Kidney glomerular epithelial cell (primary cell): ENCODE measurements around the gene PGK1.
A peak's percentile ranks its signal among the peaks of the same experiment; 100 is the strongest.
"Not testable (repeated sequence)": the region's sequence is repeated elsewhere in the genome, so short reads cannot be mapped to it uniquely, and the experiment has no call there.

Experiments
- DNase-seq: peaks from one replicate; lab custom pipeline; 2025; lab: John Stamatoyannopoulos, UW

PGK1 gene

DNA sequence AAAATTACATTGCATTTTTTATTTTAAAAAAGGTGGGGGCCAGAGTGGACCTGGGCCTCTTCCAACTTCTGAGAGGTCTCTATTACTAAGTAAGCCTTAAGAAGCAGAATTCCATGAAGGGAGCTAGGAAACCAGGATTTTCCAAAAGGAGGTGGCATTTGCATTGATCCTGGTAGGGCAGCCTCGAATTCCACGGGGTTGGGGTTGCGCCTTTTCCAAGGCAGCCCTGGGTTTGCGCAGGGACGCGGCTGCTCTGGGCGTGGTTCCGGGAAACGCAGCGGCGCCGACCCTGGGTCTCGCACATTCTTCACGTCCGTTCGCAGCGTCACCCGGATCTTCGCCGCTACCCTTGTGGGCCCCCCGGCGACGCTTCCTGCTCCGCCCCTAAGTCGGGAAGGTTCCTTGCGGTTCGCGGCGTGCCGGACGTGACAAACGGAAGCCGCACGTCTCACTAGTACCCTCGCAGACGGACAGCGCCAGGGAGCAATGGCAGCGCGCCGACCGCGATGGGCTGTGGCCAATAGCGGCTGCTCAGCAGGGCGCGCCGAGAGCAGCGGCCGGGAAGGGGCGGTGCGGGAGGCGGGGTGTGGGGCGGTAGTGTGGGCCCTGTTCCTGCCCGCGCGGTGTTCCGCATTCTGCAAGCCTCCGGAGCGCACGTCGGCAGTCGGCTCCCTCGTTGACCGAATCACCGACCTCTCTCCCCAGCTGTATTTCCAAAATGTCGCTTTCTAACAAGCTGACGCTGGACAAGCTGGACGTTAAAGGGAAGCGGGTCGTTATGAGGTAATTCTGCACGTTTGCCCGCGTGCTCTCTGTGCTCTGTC, at the start of gene PGK1:
Gene PGK1, plus strand, starts transcription at position 626 of the 824 bp plus-strand sequence. Its CDS starts 93 bp downstream, at position 719.
- peak; percentile 74 for DNase-seq

DNA sequence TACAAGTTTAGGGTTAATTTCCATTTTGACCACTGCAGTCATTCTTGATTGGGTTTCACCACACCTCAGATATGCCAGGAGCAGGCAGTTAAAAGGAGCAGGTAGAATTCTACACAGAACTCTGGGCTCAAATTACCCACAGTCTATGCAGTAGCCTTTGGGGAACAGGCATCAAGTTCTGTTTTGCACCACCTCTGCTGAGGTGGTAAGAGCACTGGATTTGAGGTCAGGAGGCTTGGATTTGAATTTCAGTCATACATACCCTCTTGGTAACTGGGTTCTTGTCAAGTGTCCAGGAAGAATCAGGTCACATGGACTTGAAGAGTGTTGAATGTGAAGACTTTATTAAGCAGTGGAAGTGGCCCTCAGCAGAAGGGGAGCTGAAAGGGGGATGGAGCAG, 40.4 kb upstream of the PGK1 start:
- DNase-seq: no peak

DNA sequence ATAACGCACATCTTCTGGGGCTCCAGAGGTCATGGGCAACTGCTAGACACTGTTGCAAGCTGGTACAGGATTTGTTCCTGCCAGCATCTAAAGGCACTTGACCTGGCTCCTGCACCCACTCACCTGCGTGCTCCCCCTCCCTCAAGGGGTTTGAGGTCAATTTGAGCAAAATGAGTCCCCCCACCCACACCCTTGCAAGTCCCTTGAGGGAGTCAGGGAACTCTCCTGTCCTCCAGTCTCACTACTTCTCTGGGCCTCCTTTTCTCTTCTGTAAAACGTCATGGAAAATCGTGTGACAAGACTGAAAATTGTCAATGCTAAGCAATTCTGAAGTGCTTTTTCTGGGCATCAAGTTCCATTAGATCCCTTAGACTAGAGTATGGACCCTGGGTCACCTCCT, 39.9 kb upstream of the PGK1 start:
- DNase-seq: no peak

DNA sequence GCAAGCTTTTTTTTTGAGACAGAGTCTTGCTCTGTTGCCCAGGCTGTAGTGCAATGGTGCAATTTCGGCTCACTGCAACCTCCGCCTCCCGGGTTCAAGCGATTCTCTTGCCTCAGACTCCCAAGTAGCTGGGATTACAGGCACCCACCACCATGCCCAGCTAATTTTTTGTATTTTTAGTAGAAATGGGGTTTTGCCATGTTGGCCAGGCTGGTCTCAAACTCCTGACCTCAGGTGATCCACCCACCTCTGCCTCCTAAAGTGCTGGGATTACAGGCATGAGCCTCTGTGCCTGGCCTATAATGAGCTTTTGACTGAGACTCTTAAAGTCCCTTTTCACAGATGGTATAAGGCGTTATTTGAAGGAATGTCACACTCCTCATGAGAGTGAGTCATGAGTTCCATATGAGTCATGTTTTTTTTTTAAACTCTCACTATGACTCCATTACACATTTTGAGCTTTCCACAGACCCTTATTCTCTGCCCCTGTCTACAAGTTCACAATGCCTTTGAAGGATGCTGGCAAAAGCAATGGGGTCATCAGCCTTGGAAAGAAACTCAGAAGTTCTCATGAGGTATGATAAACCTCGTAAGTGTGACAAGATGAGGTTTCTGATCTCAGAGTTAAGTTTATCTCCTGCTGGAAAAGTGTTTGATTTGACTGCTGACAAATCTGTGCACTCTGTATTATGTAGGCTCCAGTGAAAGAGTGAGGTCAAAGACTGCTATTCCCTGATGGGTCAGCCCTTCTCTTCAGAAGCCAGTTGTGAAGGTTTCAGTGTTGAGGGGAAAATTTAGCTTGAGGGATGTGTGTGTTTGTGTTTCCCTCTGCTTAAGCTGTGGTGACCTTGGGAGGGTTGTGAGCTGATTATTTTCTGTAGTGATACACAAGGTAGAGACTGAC, 39.1 kb upstream of the PGK1 start:
- peak; percentile 2 for DNase-seq

DNA sequence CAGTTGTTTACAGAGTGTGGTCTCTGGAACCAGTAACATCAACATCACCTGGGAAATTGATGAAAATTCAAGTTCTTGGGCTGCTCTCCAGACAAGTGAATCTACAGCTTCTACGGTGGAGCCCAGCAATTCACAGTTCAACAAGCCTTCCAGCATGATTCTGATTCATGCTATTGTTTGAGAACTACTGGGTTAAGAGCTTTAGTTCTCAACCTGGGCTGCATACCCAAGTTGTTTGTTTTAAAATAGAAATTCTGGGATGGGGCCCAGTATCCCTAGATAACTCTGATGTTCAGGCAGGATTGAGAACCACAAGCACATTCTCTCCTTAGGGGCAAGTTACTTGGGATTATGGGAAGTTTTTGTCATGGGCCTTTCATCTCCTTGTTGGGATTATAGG, 37.9 kb upstream of the PGK1 start:
- DNase-seq: no peak

DNA sequence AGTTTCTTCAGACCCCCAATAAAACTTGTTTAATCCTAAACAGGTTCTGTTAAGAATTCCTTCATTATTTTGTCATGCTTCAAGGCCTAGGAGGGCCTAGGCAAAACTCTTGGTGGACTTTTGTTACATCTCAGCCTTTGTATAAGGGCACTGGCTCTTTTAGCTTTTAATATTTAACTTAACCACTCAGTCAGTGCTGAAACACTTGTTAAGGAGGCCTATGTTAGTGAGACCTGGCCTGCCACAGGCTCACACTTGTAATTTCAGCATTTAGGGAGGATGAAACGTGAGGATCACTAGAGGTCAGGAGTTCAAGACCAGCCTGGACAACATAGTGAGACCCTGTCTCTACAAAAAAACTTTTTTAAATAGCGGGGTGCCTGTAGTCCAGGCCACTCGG, 32.7 kb upstream of the PGK1 start:
- no peak for DNase-seq

DNA sequence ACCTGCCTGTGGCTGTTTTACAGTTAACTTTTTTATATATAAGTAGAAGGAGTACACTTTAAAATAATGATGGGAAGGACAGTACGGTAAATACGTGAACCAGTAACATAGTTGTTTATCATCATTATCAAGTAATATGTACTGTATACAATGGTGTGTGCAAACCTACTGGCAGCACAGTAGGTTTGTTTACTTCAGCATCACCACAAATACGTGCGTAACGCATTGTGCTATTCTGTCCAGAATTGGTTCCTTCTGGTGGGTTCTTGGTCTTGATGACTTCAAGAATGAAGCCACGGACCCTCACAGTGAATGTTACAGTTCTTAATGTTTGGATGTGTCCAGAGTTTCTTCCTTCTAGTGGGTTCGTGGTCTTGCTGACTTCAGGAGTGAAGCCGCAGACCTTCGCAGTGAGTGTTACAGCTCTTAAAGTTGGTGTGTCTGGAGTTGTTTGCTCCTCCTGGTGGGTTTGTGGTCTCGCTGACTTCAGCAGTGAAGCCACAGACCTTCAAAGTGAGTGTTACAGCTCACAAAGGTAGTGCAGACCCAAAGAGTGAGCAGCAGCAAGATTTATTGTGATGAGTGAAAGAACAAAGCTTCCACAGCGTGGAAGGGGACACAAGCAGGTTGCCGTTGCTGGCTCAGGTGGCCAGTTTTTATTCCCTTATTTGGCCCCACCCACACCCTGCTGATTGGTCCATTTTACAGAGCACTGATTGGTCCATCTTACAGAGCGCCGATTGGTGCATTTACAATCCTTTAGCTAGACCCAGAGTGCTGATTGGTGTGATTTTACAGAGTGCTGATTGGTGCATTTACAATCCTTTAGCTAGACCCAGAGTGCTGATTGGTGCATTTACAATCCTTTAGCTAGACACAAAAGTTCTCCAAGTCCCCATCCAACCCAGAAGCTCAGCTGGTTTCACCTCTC, 30.6 kb upstream of the PGK1 start:
- DNase-seq: not testable (repeated sequence)

DNA sequence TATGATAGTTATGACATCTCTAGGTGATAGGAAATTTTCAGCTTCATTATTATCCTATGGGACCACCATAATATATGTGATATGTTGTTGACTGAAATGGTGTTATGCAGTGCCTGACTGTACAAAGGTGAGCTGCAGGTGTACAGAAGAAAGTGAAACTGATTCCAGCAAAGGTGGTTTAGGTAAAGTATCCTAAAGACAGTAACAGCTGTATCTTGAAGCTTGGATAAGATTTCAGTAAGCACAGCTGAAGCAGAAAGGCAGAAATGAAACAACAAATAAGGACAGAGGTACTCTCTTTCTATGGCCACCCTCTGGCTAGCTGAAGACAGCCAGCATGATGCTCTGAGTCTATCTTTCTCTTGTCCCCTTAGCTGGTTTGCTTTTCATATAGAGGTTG, 30.0 kb upstream of the PGK1 start:
- DNase-seq: no peak

DNA sequence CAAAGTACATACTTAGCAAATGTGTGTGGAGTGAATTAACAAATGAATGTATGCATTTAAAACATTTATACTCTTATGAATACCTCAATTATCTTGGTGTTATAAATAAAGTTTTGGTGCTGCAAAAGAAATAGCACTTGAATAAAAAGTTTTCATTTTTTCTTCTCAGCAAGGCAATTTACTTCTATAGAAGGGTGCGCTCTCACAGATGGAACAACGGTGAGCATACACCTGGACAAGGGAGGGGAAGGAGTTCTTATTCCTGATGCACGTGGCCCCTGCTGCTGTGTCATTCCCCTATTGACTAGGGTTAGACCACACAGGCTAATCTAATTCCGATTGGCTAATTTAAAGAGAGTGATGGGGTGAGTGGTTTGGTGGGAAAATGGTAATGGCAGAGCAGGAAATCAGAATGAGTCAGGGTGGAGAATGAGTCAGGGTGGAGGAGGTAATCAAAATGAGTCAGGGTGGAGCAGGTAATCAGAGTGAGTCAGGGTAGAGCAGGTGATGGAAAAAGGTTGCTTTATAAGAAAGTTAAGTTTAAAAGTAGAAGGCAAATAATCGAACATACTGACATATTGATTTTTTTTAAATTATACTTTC, 28.2 kb upstream of the PGK1 start:
- no peak for DNase-seq

DNA sequence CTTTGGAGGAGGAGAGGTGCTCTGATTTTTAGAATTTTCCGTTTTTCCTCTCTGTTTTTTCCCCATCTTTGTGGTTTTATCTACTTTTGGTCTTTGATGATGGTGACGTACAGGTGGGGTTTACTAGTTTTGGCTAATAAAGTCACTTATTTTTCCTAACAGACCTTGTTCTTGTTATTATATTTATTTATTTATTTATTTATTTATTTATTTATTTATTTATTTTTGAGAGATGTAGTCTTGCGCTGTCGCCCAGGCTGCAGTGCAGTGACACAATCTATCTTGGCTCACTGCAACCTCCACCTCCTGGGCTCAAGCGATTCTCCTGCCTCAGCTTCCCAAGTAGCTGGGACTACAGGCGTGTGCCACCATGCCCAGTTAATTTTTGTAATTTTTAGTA, 22.6 kb upstream of the PGK1 start:
- DNase-seq: not testable (repeated sequence)

DNA sequence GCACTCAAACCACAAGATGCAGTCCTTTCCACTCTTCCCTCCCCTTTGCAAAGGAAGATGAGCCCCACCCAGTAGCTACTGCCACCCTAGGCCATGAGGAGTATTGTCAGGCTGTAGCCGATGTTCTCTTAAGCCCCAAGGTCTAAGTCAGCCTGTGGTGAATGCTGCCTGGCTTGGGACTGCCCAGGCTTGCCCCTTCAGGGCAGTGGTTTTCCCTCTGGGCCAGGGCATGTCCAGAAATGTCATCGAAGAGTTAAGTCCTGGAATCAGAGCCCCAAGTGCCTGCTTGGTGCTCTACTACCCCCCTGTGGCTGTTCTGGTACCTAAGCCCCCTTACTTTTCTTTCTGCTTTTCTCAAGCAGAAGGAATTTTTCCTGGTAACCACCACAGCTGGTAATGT, 11.8 kb upstream of the PGK1 start:
- DNase-seq: peak; percentile 19

DNA sequence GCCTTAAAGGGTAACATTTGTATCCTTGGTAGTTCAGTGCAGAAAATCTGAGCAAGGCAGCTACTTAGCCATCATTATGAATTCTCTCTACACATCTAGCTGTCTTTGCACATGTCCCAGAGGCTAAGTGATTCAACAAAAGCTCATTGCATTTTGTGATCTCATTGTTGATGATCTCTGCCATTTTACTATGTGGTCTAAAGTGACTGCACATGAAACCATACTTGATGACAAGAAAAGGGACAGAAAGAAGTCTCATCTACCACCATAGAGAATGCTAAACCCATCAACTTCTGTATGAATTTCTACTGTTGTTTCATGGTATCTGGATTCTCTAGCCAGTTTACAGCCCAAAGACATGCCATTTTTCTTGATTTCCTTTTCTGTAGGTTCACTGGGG, 5.9 kb upstream of the PGK1 start:
- no peak for DNase-seq

DNA sequence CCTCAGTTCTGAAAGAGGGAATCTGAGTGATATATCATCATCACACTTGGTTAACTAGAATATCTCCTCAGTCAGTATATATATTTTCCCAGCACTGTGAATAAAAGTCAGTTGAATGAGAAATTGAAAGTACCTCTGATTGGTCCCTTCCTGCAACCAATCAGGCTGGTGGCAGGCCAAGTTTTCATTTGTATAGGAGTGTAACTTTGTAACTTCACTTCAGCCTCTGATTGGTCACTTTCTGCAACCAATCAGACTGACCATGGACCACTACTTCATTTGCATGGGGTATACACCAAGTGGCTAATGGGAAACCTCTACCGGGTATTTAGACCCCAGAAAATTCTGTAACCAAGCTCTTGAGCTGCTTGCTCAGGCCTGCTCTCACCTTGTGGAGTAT, 2.0 kb upstream of the PGK1 start:
- no peak for DNase-seq

DNA sequence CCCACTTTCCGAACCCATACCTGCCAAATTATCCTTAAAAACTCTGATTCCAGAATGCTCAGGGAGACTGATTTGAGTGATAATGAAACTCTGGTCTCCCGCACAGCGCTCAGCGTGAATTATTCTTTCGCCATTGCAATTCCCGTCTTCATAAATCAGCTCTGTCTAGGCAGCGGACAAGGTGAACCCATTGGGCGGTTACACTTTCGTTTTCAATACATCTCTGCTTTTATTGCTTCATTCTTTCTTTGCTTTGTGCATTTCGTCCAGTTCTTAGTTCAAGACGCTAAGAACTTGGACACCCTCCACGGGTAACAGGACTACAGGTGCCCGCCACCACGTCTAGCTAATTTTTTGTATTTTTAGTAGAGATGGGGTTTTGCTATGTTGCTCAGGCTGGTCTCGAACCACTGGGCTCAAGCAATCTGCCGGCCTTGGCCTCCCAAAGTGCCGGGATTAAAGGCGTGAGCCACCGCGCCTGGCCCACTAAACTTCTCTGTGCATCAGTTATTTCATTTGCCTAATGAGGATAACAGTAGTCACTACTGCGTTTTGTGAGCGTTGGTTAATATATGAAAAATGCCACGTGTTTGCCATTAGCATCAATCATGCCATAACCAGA, 936 bp upstream of the PGK1 start:
- no peak for DNase-seq

DNA sequence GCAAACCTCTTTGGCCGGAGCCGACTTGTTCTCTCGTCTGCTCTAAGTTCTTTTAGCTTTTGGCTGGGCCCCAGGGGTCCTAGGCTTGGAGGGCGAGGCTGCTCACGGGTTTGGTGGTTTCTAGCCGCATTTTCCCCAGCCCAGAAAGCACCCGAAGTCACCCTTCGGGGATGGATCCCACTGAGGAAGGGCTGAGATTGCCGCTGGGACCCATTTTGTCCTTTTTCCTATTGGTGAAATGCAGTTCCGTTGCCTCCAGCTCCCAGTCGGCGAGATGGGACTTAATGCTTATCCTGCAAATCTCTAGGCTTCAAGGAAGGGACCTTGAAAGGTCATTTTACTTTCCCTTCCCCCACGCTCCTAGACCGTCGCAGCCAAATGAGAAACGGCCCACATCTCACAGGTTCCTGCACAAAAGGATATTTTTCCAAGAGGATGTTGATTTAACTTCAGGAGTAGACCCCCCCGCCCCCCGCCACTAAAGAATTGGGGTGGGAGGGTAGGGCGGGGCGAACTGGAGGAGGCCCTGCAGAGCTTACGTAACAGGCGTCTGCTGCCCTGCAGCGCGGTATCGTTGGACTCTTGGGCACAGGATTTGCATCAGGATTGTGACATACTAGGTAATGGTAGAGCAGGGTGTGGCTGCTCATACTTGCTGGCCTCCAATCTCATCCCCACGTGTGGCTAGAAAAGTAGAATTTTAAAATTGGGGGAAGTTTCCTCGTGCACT, 564 bp downstream of the PGK1 start:
- no peak for DNase-seq

DNA sequence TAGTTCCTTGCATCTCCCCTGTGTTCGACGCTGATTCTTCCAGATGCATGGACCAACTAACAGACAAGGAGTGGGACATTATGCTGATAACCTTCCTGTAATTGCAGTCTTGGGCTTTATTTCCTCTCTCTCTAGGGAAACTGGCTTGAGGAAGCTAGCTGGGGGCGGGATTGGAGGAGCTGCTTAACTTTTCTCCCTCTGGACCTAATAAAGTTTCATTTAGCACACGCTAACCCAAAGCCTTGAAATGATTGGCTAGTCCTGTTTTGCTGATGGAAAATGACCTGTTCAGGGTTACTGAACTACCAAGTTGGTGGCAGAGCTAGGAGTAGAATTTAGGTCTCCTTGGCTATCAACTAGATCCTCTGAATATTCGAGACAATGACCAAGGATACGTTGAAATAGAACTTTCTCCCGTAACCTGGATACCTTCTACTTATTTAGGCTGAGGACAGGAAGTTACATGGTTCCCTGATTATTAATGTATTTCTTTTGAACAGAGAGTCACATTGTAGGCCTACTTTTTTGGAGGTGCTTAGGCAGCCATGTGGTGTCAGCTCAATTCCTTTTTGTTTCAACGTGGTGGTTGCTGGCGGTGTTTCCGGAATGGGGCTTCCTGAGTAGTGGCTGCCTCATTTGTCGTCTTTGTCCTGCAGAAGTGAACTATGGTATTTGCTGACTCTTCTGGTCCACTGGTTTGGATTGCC, 2.0 kb downstream of the PGK1 start:
- no peak for DNase-seq

DNA sequence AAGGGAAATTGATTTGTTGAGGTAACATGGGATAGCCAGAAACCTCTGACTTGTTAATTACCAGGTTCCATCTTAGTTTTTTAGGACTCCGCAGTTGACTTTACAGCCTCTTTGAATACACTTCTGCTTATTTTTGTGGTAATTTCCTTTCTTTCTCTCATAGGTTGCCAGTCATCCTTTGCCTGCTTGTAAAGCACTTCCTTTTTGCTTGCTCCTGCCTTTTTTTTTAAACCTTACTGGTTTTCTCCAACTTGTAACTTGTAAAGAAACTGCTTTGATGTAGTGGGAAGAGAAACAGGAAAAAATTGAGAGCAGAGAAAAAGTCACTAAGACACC, 2.6 kb downstream of the PGK1 start:
- no peak for DNase-seq

DNA sequence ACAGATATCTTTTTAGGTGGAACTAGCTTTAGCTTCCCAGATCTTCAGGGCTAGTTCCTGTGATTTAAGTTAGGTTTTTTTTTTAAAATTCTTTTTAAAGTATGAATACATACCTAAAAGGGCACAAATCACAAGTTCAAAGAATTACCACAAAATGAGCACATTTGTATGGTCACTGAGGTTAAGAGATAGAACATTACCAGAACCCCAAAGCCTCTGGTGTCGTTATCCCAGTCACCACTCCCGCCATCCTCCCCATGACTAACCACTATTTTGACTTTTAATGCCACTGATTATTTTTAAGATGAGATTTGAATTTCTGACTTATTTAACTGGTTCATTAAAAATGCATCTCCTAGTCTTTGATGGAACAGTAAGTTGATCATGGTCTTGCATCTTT, 5.4 kb downstream of the PGK1 start:
- DNase-seq: no peak

DNA sequence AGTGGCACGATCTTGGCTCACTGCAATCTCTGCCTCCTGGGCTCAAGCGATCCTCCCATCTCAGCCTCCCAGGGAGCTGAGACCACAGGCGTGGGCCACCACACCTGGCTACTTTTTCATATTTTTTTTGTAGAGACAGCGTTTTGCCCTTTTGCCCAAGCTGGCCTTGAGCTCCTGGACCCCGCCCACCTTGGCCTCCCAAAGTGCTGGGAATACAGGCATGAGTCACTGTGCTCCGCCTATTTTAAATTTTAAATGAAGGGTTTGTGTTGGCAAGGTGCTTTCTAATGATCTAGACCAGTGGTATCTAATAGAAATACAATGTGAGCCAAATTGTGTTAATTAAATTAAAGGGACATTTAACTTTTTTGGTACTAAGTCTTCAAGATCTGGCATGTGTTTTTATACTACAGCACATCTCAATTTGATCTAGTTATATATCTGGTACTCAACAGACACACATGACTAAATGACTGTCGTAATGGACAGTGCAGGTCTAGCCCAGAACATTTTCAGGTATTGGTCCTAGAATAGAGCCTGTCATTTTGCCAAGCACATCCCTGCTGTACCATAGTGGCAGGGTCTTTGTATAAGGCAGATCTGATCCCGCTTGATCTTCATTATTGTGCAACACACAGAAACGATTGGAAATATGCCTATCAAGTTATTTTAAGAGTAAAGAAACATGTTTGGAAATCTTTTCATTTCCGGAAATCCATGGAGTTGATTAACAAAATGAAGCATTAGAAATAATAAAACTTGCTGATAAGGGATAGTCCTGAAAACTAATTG, 7.3 kb downstream of the PGK1 start:
- DNase-seq: no peak
